ENCODE data around the gene TNFRSF21. TPM values are rescaled to one million over a fixed set of nuclear protein-coding genes. Genes with fewer than 3 reads are reported as not detected.

Gene TNFRSF21
- polyA plus RNA-seq, 1 donor (not counting 4 experiments of a cell fraction or from before 2014, with no cell fraction given), result 50.2 TPM

DNA sequence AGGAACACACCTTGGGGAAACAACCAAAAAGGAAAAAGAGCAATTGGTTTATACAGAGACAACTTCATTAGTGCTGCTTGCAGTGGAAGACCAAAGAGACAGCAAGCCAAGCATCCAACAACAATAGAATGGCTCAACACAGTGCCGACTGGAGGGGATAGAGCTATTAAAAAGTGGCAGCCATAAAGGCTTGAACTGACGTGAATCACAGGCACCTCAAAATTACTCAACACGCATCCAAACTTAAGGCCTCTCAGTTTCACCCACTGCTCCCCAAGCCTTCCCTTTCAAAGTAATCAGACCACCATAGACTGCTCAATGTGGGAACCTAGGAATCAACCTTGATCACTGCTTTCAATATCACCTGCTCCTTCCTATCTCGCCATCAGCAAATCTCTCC is 9.7 kb downstream of the TNFRSF21 start:
- no peak for TF ChIP-seq EZH2 (IDR thresholded peaks at IDR 0.05; ENCODE audit: low read length)
- TF ChIP-seq, protein P1, sequence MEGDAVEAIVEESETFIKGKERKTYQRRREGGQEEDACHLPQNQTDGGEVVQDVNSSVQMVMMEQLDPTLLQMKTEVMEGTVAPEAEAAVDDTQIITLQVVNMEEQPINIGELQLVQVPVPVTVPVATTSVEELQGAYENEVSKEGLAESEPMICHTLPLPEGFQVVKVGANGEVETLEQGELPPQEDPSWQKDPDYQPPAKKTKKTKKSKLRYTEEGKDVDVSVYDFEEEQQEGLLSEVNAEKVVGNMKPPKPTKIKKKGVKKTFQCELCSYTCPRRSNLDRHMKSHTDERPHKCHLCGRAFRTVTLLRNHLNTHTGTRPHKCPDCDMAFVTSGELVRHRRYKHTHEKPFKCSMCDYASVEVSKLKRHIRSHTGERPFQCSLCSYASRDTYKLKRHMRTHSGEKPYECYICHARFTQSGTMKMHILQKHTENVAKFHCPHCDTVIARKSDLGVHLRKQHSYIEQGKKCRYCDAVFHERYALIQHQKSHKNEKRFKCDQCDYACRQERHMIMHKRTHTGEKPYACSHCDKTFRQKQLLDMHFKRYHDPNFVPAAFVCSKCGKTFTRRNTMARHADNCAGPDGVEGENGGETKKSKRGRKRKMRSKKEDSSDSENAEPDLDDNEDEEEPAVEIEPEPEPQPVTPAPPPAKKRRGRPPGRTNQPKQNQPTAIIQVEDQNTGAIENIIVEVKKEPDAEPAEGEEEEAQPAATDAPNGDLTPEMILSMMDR (optimal IDR thresholded peaks at IDR 0.05 in 1 of 3, IDR thresholded peaks at IDR 0.05 in 1 of 3, conservative IDR thresholded peaks at IDR 0.05 in 1 of 3; ENCODE audit: extremely low read depth in 1 of 3, insufficient read depth in 2 of 3, low read length in 3 of 3), result no peak
- peaks cover 0 to 3% of the 10 kb centered on the region in 2 experiments for H3K36me3 ChIP-seq (ENCODE audit: control insufficient read depth in 2 of 2, extremely low read depth in 1 of 2, insufficient read depth in 2 of 2, low read length in 2 of 2)
- dilution Hi-C loops (cut with MboI; ENCODE audit: extremely low pct_ligation_motif_present, low sequenced_read_pairs), result no loop called here

DNA sequence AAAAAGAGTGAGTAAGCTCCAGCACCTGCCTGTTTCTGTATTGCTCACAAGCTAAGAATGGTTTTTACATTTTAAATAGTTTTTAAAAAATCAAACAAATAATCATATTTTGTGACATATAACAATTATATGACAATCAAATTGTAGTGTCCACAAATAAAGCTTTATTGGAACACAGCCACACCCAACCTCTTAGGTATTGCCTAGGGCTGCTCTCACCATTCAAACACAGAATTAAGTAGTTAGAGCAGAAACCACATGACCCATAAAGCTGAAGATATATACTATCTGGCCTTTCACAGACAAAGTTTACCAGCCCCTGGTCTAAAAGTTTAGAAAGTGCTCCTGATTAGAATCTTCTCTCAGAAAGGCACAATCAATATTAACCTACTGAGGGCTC is 11.2 kb downstream of the TNFRSF21 start:
- Histone ChIP-seq H3K4me2 (ENCODE audit: control insufficient read depth, extremely low read depth, insufficient read depth, low read depth, low read length) (no peak overlapping the region), H3K27me3 (ENCODE audit: control insufficient read depth, extremely low read depth, insufficient read depth, low read length) (no peaks in the 10 kb centered on the region), H3K27ac (ENCODE audit: control insufficient read depth, insufficient read depth, low read length) (no peak overlapping the region), H3K4me1 (ENCODE audit: control insufficient read depth, extremely low read depth, insufficient read depth, low read length) (peaks cover 9% of the 10 kb centered on the region), H3K9me3 (ENCODE audit: control insufficient read depth, low read depth, low read length) (no peaks in the 10 kb centered on the region), H3K9ac (ENCODE audit: control insufficient read depth, extremely low read depth, insufficient read depth, low read length) (no peak overlapping the region), H4K20me1 (ENCODE audit: control insufficient read depth, extremely low read depth, insufficient read depth, low read length) (peaks cover 6% of the 10 kb centered on the region), H3K36me3 (ENCODE audit: control insufficient read depth in 2 of 2, extremely low read depth in 1 of 2, insufficient read depth in 2 of 2, low read length in 2 of 2) (peaks cover 1 to 2% of the 10 kb centered on the region in 2 experiments), H3K79me2 (ENCODE audit: control insufficient read depth, insufficient read depth, low read length) (peaks cover 98% of the 10 kb centered on the region), H3K4me3 (ENCODE audit: control insufficient read depth in 2 of 3, extremely low read depth in 1 of 3, insufficient read depth in 2 of 3, low read depth in 1 of 3, low read length in 3 of 3) (no peak overlapping the region), H2AFZ (ENCODE audit: control insufficient read depth, low read length) (no peak overlapping the region), H3K9me1 (ENCODE audit: control insufficient read depth, extremely low read depth, insufficient read depth, low read length) (peaks cover 6% of the 10 kb centered on the region)
- TF ChIP-seq, protein P1 (optimal IDR thresholded peaks at IDR 0.05 in 1 of 3, IDR thresholded peaks at IDR 0.05 in 1 of 3, conservative IDR thresholded peaks at IDR 0.05 in 1 of 3; ENCODE audit: extremely low read depth in 1 of 3, insufficient read depth in 2 of 3, low read length in 3 of 3), result no peak
- TF ChIP-seq EZH2 (IDR thresholded peaks at IDR 0.05; ENCODE audit: low read length), result no peak
- FAIRE-seq (no peak), DNase-seq (ENCODE audit: low read depth, low spot score) (no peak)
- dilution Hi-C loops (cut with MboI; ENCODE audit: extremely low pct_ligation_motif_present, low sequenced_read_pairs), result no loop called here

More for the DNA sequence above, 9.7 kb downstream of the TNFRSF21 start:
- Histone ChIP-seq H2AFZ (ENCODE audit: control insufficient read depth, low read length) (no peak overlapping the region), H3K27ac (ENCODE audit: control insufficient read depth, insufficient read depth, low read length) (no peak overlapping the region), H3K27me3 (ENCODE audit: control insufficient read depth, extremely low read depth, insufficient read depth, low read length) (no peaks in the 10 kb centered on the region), H3K79me2 (ENCODE audit: control insufficient read depth, insufficient read depth, low read length) (peaks cover 100% of the 10 kb centered on the region), H3K4me1 (ENCODE audit: control insufficient read depth, extremely low read depth, insufficient read depth, low read length) (peaks cover 2% of the 10 kb centered on the region), H3K4me2 (ENCODE audit: control insufficient read depth, extremely low read depth, insufficient read depth, low read depth, low read length) (no peak overlapping the region), H4K20me1 (ENCODE audit: control insufficient read depth, extremely low read depth, insufficient read depth, low read length) (peaks cover 6% of the 10 kb centered on the region), H3K9me3 (ENCODE audit: control insufficient read depth, low read depth, low read length) (no peaks in the 10 kb centered on the region), H3K4me3 (ENCODE audit: control insufficient read depth in 2 of 3, extremely low read depth in 1 of 3, insufficient read depth in 2 of 3, low read depth in 1 of 3, low read length in 3 of 3) (no peak overlapping the region), H3K9ac (ENCODE audit: control insufficient read depth, extremely low read depth, insufficient read depth, low read length) (no peak overlapping the region), H3K9me1 (ENCODE audit: control insufficient read depth, extremely low read depth, insufficient read depth, low read length) (peaks cover 6% of the 10 kb centered on the region)
- no peak for DNase-seq (ENCODE audit: low read depth, low spot score)
- FAIRE-seq, result no peak
